Activated CD8-positive, alpha-beta memory T cell treated with anti-CD3 and anti-CD28 coated beads, Interleukin-2, amount 50 U/mL, for 1 hour (primary cell): ENCODE measurements around the gene ILKAP.

Source experiments
- DNase-seq: peaks from one replicate; pipeline ENCODE4 v3.0.0-alpha.2; 2020; ENCODE audit errors: extremely low read depth

Gene ILKAP

DNA sequence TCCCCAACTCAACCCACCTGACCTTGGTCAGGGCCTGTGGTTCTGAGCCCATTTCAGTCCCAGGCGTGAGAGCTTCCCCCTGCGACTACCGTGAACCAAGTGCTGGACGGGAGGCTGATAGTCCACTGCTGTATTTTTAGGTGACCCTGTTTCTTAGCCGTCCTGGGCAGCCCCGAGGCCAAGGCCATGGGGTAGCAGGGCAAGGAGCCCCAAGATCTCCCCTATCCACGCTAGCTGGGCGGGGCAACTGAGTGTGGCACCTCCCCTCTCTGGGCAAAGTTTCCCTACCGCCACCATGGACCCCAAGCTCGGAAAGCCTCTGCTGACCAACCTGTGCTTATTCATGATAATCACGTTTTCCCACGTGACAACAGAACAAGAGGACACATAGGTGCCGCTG, 65.6 kb downstream of the ILKAP start:
- no peak for DNase-seq

DNA sequence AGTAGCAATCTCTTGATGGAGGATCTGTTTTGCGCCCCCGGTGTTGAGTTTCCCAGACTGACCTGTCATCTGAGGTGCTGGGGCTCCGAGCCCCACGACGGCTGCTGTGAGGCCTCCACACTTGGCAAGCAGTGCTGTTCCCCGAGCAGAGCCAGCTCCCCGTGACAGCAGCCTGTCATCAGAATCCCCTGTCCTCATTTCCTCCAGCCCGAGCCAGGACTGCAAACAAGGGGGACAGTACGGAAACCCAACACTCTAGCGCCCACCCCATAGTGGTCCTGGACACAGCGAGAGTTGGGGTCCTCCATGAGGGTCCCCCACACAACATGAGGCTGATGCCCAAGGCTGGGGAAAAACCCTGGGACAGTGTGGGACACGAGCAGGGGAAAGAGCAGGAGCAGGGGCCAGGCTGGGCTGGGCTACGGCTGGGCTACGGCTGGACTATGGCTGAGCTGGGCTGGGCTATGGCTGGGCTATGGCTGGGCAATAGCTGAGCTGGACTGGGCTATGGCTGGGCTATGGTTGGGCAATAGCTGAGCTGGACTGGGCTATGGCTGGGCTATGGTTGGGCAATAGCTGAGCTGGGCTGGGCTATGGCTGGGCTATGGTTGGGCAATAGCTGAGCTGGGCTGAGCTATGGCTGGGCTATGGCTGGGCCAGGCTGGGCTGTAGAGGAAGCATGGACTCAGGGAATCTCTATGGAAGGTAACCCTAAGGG, 66.5 kb downstream of the ILKAP start:
- no peak for DNase-seq

DNA sequence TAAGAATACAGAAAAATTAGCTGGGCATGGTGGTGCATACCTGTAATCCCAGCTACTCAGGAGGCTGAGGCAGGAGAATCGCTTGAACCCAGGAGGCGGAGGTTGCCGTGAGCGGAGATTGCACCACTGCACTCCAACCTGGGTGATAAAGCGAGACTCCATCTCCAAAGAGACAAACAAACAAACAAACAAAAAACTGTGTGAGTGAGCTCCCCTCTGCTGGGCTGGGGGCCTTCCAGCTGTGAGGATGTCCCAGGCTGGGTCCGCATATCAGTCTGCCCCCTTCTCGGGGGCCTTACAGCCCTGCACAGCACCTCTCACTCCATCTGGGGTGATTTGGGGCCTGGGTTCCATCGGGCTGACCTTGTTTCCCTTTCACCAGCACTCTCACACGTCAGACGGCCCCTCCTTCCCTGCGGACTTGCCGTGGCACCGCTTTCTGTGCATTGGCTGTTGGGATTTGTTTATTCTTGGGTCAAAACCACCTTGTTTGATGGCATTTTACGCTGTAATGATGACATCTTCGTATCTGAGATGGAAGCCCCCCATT, 67.8 kb downstream of the ILKAP start:
- DNase-seq = no peak

DNA sequence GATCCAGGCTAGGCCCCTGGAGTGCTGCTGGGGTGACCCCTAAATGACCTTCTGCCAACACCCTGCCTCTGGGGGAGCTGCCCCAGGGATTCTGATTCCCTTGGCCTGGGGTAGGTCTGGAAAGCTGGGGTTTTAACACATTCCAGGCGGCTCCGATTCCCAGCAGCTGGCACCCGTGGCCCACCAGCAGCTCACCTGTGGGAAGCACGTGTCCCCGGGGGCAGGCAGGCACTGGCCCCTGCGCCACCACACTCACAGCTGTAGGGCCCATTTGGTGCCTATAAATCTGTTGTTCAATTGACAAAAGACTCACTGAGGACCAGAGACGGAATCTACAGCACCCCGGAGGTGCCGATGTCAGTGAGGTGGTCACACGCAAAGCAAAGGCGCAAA, 69.1 kb downstream of the ILKAP start:
- DNase-seq = no peak

DNA sequence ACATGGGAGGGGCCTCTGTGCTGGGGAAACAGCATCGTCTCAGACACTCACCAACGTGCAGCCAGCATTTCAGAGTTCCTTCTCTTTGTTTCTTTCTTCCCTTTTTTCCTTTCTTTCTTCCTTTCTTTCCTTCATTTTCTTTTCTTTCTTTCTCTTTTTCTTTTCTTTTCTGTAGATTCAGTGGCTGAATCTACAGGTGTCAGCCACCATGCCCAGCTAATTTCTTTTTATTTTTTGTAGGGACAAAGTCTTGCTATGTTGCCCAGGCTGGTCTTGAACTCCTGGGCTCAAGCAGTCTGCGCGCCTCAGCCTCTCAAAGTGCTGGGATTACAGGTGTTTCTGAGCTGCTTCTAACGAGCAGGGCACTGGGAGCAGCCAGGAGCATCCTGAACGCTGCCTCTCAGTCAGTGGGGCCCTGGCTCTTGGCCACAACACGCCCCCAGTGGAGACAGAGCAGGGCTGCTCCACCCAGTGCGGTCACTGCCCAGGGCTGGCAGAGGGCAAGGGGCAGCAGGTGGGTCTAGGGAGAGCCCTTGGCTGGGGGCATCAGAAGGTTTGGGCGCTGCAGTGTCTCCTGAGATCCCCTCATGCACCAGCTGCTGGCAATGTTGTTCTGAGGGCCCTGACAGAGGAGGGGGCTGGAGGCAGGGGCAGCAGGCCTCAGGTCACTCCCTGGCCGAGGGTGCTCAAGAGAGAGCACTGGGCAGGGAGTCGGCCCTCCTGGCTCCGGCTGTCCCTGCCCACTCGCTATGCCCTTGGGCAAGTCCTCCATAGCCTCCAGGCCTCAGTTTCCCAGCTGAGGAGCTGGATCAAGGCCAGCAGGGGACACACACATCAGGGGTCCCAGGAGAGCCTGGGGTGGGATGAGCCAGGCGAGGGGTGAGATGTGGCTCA, 69.7 kb downstream of the ILKAP start:
- DNase-seq = no peak

DNA sequence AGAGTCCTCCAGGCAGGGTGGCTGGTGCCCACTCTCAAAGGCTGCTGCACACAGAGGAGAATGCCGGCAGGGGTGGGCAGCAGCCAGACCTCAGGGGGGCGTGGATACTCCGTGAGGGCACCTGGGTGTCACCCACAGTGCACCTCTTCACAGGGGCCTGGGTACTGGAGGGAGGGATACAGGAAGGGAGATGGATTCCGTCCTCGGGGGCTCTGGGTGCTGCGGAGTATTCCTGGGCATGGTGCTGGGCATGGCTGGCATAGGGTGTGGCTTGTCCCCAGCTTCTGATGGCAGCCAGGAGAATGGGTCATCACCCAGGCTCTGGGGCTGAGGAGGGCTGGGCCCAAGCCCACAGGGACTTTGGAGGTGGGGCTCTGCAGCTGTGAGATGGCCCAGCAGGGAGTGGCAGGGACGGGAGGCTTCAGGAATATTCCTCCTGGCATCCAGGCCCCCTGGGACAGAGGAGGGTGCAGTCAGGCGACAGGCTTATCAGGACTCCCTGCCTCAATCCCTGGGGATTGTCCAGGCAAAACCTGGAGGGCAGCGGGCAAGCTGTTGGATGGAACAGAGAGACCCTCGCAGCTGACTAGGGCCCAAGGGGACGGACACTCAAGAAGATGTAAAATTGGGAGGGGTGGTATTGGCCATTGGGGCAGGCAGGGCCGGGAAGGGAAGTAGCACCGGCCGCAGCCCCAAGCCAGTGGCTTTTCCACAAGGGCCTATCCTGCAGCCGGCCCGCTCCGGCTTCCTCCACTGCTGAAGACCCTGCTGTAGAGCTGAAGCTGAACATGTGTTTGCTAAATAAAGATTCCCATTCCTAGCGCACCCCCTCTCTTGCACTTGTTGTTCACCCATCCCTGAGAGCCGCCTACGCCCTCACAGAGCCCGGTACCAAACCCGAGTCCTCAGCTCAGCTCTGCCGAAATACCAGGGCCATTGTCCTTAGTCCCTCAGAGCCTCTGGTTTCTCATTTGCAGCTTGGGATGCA, 70.7 kb downstream of the ILKAP start:
- no peak for DNase-seq

DNA sequence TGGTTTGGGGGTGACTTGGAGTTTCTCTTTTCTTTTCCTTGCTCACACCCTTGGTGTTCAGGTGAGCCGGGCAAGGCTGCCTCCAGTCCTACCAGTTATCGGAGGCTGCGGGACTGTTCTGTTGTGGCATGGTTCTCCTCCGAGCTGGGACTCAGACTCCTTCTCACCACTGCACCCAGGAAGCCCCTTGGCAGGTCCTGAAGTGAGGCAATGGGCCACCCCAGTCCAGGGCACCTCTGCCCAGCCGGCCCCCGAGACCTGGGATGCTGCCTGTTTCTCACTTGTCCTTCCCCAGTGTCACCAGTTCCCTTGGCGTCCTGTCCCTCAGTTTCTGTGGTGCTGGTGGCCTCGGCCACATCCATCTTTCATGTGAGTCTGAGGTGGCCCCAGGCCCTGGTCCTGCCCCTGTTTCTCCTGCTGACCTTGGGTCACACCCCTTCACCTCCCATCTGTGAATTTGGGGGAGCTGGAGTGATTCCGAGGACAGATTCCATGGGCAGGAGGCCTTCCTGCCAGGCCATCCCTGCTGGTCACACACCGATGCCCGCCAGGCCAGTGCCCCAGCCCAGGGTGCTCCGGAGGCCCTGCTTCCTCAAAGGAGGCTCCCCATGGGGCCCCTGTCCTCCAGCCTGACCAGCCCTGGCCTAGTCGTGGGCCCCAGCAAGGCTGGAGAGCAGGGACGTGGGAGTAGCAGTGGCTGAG, 71.6 kb downstream of the ILKAP start:
- DNase-seq = no peak

DNA sequence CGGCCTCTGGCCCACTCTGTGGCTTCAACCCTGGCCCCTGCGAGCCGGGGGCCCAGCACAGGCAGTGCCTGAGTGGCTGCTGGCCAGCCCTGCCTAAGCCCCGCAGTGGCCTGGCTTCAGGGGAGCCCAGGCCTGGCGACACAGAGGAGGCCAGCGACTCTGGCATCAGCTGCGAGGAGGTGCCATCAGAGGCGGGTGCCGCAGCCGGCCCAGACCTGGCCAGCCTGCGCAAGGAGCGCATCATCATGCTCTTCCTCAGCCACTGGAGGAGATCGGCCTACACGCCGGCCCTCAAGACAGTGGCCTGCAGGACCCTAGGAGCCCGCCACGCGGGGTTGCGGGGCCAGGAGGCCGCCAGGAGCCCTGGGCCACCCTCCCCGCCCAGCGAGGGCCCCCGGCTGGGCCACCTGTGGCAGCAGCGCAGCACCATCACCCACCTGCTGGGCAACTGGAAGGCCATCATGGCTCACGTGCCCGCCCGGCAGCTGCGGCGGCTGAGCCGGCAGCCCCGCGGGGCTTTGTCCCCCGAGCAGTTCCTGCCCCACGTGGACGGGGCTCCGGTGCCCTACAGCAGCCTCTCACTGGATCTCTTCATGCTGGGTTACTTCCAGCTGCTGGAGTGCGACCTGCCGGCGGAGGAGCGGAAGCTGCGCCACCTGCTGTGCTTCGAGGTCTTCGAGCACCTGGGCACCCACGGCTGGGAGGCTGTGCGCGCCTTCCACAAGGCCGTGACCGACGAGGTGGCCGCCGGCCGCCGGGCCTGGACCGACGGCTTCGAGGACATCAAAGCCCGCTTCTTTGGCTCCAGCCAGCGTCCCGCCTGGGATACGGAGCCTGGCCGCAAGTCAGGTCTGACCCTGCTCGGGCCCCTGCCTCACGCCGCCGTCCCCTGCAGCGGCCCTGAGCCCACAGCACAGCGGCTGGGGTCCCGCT, 72.5 kb downstream of the ILKAP start:
- DNase-seq = no peak

DNA sequence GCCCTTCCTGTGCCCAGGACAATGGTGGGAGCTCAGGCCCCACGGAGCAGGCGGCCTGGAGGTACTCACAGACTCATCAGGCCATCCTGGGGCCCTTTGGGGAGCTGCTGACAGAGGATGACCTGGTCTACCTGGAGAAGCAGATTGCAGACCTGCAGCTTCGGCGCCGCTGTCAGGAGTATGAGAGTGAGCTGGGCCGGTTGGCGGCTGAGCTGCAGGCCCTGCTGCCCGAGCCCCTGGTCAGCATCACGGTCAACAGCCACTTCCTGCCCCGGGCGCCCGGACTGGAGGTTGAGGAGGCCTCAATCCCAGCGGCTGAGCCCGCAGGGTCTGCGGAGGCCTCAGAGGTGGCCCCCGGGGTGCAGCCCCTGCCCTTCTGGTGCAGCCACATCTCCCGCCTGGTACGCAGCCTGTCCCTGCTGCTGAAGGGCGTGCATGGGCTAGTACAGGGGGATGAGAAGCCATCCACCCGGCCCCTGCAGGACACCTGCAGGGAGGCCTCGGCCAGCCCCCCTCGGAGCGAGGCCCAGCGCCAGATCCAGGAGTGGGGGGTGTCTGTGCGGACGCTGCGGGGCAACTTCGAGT, 73.3 kb downstream of the ILKAP start:
- no peak for DNase-seq

DNA sequence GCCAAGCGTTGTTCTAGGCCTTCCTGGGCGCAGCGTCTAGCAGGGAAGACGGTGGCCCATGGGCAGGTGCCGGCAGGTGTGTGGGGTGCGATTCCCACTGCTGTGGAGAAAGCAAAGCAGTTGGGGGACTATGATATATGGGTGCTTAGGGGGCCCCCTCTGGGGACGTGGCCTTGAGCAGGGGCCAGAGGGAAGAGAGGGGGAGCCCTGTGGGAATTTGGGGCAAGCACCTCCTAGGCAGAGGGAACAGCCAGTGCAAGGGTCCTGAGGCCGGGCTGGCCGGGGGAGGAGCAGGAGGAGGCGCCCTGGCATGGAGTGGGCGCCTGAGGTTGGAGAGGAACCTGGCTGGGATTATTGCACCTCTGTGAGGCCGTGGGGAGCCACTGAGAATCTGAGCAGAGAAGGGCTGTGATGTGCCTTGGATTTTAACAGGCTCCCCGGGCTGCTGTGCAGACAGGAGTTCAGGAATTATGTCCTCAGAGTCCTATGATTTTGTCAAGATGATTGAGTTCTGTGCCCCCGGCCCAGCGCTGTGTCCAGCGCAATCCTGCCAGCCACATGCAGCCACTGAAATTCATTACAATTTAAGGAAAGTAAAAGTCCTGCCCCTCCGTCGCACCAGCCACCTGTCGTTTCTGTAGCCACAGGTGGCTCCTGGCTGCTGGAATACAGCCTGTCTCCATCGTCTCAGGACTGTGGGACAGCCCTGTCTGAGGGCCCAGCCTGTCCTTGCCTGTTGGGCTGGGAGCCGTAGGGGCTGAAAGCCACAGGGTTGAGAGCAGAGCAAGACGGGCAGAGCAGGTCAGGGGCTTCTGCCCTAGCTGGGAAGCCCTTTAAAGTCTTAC, 74.1 kb downstream of the ILKAP start:
- DNase-seq = no peak

DNA sequence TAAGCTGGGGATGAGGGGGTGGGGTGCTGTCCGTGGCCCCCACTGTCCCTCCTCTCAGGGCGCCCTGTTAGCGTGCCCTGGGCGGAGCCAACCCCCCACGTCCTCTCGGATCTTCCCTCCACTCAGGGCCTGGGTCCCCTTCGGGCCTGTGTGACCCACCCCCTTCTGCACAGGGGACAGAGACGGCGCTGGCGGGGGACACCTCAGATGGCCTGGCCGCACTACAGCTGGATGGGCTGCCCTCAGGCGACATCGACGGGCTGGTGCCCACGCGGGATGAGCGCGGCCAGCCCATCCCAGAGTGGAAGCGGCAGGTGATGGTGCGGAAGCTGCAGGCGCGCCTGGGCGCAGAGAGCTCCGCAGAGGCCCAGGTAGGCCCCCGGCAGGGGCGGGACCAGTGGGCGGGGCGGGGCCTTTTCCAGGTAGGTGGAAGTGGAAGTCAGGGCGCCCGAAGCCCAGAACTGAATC, 74.9 kb downstream of the ILKAP start:
- no peak for DNase-seq

DNA sequence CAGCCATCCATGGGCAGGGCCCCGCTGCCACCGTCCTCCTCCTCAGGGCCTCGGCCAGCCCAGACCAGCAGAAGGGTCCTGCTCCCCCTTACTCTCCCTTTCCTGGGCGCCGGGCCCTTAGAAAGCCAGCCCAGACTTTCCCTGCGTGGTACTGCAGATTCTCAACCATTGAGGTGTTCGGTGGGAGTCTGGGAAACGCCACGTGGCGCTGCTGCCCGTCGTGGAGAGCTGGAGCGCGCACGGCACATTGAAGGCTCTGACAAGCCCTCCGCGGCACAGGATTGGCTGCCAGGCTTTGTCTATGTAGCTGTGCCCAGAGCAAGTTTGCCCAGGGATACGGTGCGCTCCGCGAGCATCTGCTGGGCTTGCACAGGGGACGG, 75.4 kb downstream of the ILKAP start:
- DNase-seq = no peak

DNA sequence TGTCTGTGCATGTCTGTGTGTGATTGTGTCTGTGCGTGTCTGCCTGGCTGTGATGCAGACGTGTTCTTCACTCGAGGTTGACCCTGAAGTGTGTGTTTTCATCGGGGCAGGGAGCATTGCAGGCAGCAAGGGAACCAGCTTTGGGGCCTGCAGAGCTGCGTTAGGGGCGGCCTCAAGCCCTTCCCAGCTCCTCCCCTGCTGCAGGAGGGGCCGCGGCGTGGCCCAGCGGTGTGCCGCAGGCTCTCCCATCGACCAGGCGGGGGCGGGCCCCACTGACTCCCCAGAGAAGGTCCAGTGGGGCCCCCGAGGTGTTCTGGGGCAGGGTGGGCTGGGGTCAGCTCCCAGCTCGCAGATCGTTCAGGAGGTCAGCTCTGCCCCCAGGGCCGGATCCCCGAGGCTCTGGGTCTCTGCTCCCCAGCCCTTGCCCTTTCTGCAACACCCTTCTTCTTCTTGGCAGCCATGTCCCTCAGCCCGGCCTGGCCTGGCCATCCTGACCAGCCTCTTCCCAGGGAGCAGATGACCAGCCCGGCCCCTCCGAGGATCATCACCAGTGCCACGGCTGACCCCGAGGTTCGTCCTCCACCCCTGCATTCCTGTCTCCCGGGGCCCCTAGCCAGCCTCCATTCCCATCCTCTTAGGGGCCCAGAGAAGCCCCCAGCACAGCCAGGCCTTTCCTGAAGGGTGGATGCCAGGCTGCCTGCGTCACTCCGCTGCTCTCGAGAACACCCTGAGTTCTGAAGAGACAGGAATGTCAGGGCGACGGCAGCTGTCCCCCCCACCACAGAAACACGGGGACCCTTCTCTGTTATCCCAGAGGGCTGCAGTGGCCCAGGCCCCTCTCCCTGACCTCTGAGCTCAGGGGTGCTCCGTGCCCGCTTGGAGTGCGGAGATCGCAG, 76.1 kb downstream of the ILKAP start:
- DNase-seq = no peak

DNA sequence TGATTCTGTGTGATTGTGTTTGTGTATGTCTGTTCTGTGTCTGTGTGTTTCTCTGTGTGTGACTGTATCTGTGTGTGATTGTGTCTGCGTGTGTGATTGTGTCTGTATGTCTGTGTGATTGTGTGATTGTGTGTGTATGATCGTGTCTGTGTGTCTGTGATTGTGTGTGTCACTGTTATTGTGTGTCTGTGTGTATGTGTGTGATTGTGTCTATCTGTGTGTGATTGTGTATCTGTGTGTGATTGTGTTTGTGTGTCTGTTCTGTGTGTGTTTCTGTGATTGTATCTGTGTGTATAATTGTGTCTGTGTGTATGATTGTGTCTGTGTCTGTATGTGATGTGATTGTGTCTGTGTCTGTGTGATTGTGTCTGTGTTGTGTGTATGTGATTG, 76.7 kb downstream of the ILKAP start:
- DNase-seq = no peak

DNA sequence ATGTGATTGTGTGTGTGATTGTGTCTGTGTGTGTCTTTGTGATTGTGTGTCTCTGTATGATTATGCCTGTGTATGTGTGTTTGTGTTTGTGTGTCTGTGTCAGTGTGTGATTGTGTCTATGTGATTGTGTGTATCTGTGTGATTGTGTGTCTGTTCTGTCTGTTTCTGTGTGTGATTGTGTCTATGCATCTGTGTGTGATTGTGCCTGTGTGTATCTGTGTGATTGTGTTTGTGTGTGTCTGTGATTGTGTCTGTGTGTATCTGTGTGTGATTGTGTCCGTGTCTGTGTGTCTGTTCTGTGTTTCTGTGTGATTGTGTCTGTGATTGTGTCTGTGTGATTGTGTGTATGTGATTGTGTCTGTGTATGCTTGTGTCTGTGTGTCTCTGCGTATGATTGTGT, 77.2 kb downstream of the ILKAP start:
- no peak for DNase-seq

DNA sequence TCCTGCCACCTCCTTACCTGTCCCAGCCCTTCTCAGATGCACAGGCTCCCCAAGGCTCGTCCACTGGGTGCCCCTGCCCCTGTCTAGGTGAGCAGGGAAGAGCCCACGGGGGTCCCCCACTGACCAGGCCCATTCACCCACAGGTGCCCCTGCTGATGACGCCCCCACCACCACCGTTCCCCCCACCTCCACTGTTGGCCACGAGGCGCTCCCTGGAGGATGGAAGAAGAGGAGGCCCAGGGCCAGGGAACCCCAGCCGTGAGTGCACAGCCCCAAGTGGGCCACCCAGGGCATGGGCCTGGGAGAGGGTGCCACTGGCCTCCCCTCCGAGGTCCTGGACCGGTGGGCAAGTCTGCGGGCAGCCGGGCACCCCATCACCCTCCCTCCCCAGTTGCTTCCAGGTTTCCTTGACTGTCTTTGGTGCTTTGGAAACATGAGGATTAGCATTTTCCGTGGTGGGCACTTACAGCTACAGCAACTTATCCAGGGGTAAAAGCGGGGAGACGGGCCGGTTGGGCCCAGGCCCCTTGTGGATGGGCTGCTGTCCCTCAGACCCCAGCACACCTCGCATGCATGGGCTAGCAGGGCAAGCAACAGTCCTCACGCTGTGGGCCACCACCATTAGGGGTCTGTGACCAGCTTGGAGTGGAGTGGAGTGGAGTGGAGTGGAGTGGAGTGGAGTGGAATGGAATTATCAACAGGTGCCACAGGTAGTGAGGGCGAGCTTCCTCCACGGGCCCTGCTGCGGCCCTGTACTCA, 78.2 kb downstream of the ILKAP start:
- no peak for DNase-seq
